Measurements from ENCODE around the gene ME3. TPM values are rescaled to one million over a fixed set of nuclear protein-coding genes. Genes with fewer than 3 reads are reported as not detected.
"Not testable (repeated sequence)": the region's sequence is repeated elsewhere in the genome, so short reads cannot be mapped to it uniquely, and the experiment has no call there.

Gene ME3
- total and polyA plus RNA-seq, 4 donors, result 1.4 to 7.2 (median 2.3) TPM

GRCh38 chr11:86660736-86661135 lies 11.7 kb downstream of the ME3 start (continued):
- TF ChIP-seq, protein P1, sequence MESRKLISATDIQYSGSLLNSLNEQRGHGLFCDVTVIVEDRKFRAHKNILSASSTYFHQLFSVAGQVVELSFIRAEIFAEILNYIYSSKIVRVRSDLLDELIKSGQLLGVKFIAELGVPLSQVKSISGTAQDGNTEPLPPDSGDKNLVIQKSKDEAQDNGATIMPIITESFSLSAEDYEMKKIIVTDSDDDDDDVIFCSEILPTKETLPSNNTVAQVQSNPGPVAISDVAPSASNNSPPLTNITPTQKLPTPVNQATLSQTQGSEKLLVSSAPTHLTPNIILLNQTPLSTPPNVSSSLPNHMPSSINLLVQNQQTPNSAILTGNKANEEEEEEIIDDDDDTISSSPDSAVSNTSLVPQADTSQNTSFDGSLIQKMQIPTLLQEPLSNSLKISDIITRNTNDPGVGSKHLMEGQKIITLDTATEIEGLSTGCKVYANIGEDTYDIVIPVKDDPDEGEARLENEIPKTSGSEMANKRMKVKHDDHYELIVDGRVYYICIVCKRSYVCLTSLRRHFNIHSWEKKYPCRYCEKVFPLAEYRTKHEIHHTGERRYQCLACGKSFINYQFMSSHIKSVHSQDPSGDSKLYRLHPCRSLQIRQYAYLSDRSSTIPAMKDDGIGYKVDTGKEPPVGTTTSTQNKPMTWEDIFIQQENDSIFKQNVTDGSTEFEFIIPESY (IDR thresholded peaks at IDR 0.05), result no peak
- TF ChIP-seq RAD21 (IDR thresholded peaks at IDR 0.05) (no peak), RXRA (IDR thresholded peaks at IDR 0.05) (no peak), EGR1 (IDR thresholded peaks at IDR 0.05; ENCODE audit: low read depth in 2 of 2) (no peak), FOXA2 (IDR thresholded peaks at IDR 0.05) (no peak), TAF1 (conservative IDR thresholded peaks at IDR 0.05) (no peak), FOXA1 (IDR thresholded peaks at IDR 0.05) (no peak), JUND (IDR thresholded peaks at IDR 0.05) (no peak)

GRCh38 chr11:86660088-86660487 lies 12.3 kb downstream of the ME3 start:
- Histone ChIP-seq H3K27me3 (ENCODE audit: control insufficient read depth in 4 of 4, insufficient read depth in 4 of 4, low read length in 3 of 4) (no peaks in the 10 kb centered on the region), H3K4me1 (ENCODE audit: control insufficient read depth in 4 of 4, insufficient read depth in 4 of 4, low read length in 3 of 4) (no peaks in the 10 kb centered on the region), H3K27ac (ENCODE audit: low read depth in 1 of 2, low read length in 2 of 2) (no peak overlapping the region), H3K9ac (ENCODE audit: low read depth in 1 of 2, low read length in 2 of 2) (no peak overlapping the region), H3K36me3 (ENCODE audit: control insufficient read depth in 4 of 4, insufficient read depth in 3 of 4, low read depth in 1 of 4, low read length in 3 of 4) (no peaks in the 10 kb centered on the region), H3K9me3 (ENCODE audit: control insufficient read depth in 4 of 4, low read length in 3 of 4) (no peaks in the 10 kb centered on the region), H3K4me3 (ENCODE audit: low read depth in 1 of 3, low read length in 3 of 3) (no peak overlapping the region)
- no peak for TF ChIP-seq NR2F2 (IDR thresholded peaks at IDR 0.05)
- no peak for DNase-seq (ENCODE audit: low spot score)
- WGBS, result 89% methylated on average over 2 of the region's 2 CpGs

GRCh38 chr11:86658534-86658933 lies 13.9 kb downstream of the ME3 start:
- Histone ChIP-seq H3K4me3 (ENCODE audit: low read depth in 1 of 3, low read length in 3 of 3) (no peak overlapping the region), H3K27me3 (ENCODE audit: control insufficient read depth in 4 of 4, insufficient read depth in 4 of 4, low read length in 3 of 4) (no peaks in the 10 kb centered on the region), H3K4me1 (ENCODE audit: control insufficient read depth in 4 of 4, insufficient read depth in 4 of 4, low read length in 3 of 4) (no peaks in the 10 kb centered on the region), H3K9me3 (ENCODE audit: control insufficient read depth in 4 of 4, low read length in 3 of 4) (no peaks in the 10 kb centered on the region), H3K9ac (ENCODE audit: low read depth in 1 of 2, low read length in 2 of 2) (no peak overlapping the region), H3K27ac (ENCODE audit: low read depth in 1 of 2, low read length in 2 of 2) (no peak overlapping the region), H3K36me3 (ENCODE audit: control insufficient read depth in 4 of 4, insufficient read depth in 3 of 4, low read depth in 1 of 4, low read length in 3 of 4) (no peaks in the 10 kb centered on the region)
- no peak for DNase-seq (ENCODE audit: low spot score)
- 91% methylated on average over 1 of the region's 1 CpG for WGBS
- TF ChIP-seq ATF3 (IDR thresholded peaks at IDR 0.05) (no peak), SP1 (IDR thresholded peaks at IDR 0.05) (no peak), FOXA2 (IDR thresholded peaks at IDR 0.05) (no peak), YY1 (IDR thresholded peaks at IDR 0.05) (no peak), RXRA (IDR thresholded peaks at IDR 0.05) (no peak), HNF4A (conservative IDR thresholded peaks at IDR 0.05) (no peak), REST (IDR thresholded peaks at IDR 0.05) (no peak), RAD21 (IDR thresholded peaks at IDR 0.05) (no peak), TAF1 (conservative IDR thresholded peaks at IDR 0.05) (no peak), NR2F2 (IDR thresholded peaks at IDR 0.05) (no peak), JUND (IDR thresholded peaks at IDR 0.05) (no peak), EGR1 (IDR thresholded peaks at IDR 0.05; ENCODE audit: low read depth in 2 of 2) (no peak), HNF4G (IDR thresholded peaks at IDR 0.05) (no peak), GABPA (IDR thresholded peaks at IDR 0.05 in 1 of 2, conservative IDR thresholded peaks at IDR 0.05 in 1 of 2) (no peak), FOXA1 (IDR thresholded peaks at IDR 0.05) (no peak)
- TF ChIP-seq, protein P2, sequence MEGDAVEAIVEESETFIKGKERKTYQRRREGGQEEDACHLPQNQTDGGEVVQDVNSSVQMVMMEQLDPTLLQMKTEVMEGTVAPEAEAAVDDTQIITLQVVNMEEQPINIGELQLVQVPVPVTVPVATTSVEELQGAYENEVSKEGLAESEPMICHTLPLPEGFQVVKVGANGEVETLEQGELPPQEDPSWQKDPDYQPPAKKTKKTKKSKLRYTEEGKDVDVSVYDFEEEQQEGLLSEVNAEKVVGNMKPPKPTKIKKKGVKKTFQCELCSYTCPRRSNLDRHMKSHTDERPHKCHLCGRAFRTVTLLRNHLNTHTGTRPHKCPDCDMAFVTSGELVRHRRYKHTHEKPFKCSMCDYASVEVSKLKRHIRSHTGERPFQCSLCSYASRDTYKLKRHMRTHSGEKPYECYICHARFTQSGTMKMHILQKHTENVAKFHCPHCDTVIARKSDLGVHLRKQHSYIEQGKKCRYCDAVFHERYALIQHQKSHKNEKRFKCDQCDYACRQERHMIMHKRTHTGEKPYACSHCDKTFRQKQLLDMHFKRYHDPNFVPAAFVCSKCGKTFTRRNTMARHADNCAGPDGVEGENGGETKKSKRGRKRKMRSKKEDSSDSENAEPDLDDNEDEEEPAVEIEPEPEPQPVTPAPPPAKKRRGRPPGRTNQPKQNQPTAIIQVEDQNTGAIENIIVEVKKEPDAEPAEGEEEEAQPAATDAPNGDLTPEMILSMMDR (IDR thresholded peaks at IDR 0.05; ENCODE audit: low read depth, low read length, missing input control), result no peak
- TF ChIP-seq, protein P1 (IDR thresholded peaks at IDR 0.05), result no peak
- TF ChIP-seq, protein P3, sequence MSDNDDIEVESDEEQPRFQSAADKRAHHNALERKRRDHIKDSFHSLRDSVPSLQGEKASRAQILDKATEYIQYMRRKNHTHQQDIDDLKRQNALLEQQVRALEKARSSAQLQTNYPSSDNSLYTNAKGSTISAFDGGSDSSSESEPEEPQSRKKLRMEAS (IDR thresholded peaks at IDR 0.05), result no peak

DNA sequence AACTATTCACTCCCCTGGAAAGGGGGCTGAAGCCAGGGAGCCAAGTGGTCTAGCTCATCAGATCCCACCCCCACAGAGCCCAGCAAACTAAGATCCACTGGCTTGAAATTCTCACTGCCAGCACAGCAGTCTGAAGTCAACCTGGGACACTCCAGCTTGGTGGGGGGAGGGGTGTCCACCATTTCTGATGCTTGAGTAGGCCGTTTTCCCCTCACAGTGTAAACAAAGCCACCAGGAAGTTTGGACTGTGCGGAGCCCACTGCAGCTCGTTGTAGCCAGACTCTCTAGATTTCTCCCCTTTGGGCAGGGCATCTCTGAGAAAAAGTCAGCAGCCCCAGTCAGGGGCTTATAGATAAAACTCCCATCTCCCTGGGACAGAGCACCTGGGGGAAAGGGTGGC lies 27.2 kb downstream of the ME3 start:
- not testable (repeated sequence) for H3K9me3 ChIP-seq (ENCODE audit: control insufficient read depth in 4 of 4, low read length in 3 of 4); H3K27me3 ChIP-seq (ENCODE audit: control insufficient read depth in 4 of 4, insufficient read depth in 4 of 4, low read length in 3 of 4); H3K27ac ChIP-seq (ENCODE audit: low read depth in 1 of 2, low read length in 2 of 2); DNase-seq (ENCODE audit: low spot score); H3K4me1 ChIP-seq (ENCODE audit: control insufficient read depth in 4 of 4, insufficient read depth in 4 of 4, low read length in 3 of 4); H3K9ac ChIP-seq (ENCODE audit: low read depth in 1 of 2, low read length in 2 of 2); H3K4me3 ChIP-seq (ENCODE audit: low read depth in 1 of 3, low read length in 3 of 3); H3K36me3 ChIP-seq (ENCODE audit: control insufficient read depth in 4 of 4, insufficient read depth in 3 of 4, low read depth in 1 of 4, low read length in 3 of 4)
- 66% methylated on average over 3 of the region's 3 CpGs for WGBS

All from liver (tissue), 9 donors.